Transverse colon (tissue), 4 donors: ENCODE data around the gene ZNF107. TPM values are rescaled to one million over a fixed set of nuclear protein-coding genes. Genes with fewer than 3 reads are reported as not detected.

ENCODE experiments used
- DNase-seq: peaks from one replicate; pipeline ENCODE4 v3.0.0-alpha.2; 2019
- H3K27ac ChIP-seq, 4 donors: fragments of 200-600 bp; sonication (generic); 2 replicates each; pipeline ENCODE4 v1.5.1; 2016 to 2018; ENCODE audit warnings: inconsistent platforms in 4 of 4
- H3K27me3 ChIP-seq: fragments of 200-600 bp; sonication (generic); 2 replicates; pipeline ENCODE4 v1.5.1; 2017; ENCODE audit warnings: inconsistent platforms
- H3K36me3 ChIP-seq, 4 donors: fragments of 200-600 bp; sonication (generic); 2 replicates each; pipeline ENCODE4 v1.5.1; 2017 to 2019; ENCODE audit warnings: inconsistent platforms in 4 of 4
- H3K4me1 ChIP-seq, 4 donors: fragments of 200-600 bp; sonication (generic); 2 replicates each; pipeline ENCODE4 v1.5.1; 2017 to 2020; ENCODE audit warnings: inconsistent platforms in 4 of 4
- H3K4me3 ChIP-seq, 4 donors: fragments of 200-600 bp; sonication (generic); 1 replicate in 1 of 4; 2 replicates in 3 of 4; pipeline versions ENCODE4 v1.5.1 to v1.6.1; 2017 to 2019; ENCODE audit warnings: inconsistent platforms in 4 of 4
- H3K9me3 ChIP-seq, 2 donors: fragments of 200-600 bp; sonication (generic); 2 replicates each; pipeline ENCODE4 v1.5.1; 2017 to 2019; ENCODE audit warnings: inconsistent platforms in 2 of 2
- EP300 ChIP-seq: sonication (generic); formaldehyde crosslinking; IDR thresholded peaks from one replicate; pipeline ENCODE4 v1.6.1; 2017; ENCODE audit warnings: antibody characterized with exemption, low read depth
- POLR2A ChIP-seq: fragments of 450-650 bp; IDR thresholded peaks from one replicate; pipeline ENCODE4 v1.6.1; 2016; ENCODE audit warnings: antibody characterized with exemption, mild to moderate bottlenecking, moderate library complexity
- POLR2AphosphoS5 ChIP-seq, 3 donors: sonication (generic); formaldehyde crosslinking; IDR thresholded peaks; one replicate each; pipeline ENCODE4 v1.6.1; 2016; ENCODE audit warnings: antibody characterized with exemption in 3 of 3
- WGBS, 2 donors: methylation state at CpG; one replicate each; pipeline ENCODE4 v1.1.5; 2018; ENCODE audit warnings: low coverage in 1 of 2; 5-methylcytosine and 5-hydroxymethylcytosine counted together
- in situ Hi-C, 4 donors: fragments of 200-750 bp; cut with MboI; loops; one replicate each; pipeline versions ENCODE4 v1.15.0 to v1.15.1; 2017; ENCODE audit warnings: low sequenced_read_pairs in 3 of 4, low pct_ligation_motif_present in 1 of 4, low pct_unique_long_range_greater_than_20kb in 1 of 4
- intact Hi-C: fragments of 100-400 bp; cut with DNase I; formaldehyde crosslinking; loops from one replicate; pipeline ENCODE4 v1.15.1; 2023; ENCODE audit warnings: low total_unique reads
- total RNA-seq, 4 donors: library from RNA; depleted of rRNA; stranded (reverse); fragments of >200 nt; gene quantifications; one replicate each; pipeline ENCODE4 v1.1.0, GENCODE V29; 2016
- TF ChIP-seq, protein P1 (sequence below), 5 experiments: fragments of 200-600 bp in 3 of 5; fragments of 450-650 bp in 2 of 5; sonication (generic) in 3 of 5; IDR thresholded peaks; 1 replicate in 2 of 5; 2 replicates in 3 of 5; pipeline ENCODE4 v1.5.1; 2016 to 2017; ENCODE audit warnings: antibody characterized with exemption in 5 of 5, inconsistent platforms in 3 of 5, mild to moderate bottlenecking in 2 of 5, moderate library complexity in 1 of 5

Gene ZNF107
- total RNA-seq, 4 donors from 2014 or later: 3.8 to 11.2 (median 8.4) TPM

DNA sequence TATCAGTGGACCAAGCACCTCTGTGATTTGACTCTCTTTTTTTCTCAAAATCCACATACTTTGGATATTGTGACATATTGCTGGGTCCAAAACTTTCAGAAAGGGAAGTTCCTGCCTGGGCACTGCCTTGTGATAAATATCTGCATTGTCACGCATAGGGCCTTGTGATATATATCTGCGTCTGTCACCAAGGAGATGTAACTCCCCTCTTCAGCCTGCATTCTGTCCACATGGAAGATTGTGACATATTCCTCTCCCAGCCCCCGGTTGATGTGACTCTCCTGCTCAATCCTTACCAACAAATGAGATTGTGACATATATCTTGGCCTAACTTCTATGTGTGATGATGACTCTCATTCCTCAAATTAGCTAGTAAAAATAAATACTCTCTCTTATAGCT is 25.4 kb upstream of the ZNF107 start:
- DNase-seq: no peak
- H3K36me3 ChIP-seq: no peaks in the 10 kb centered on the region
- TF ChIP-seq POLR2A (no peak), POLR2AphosphoS5 (IDR thresholded peaks at IDR 0.05) (no peak), EP300 (no peak)
- TF ChIP-seq, protein P1, sequence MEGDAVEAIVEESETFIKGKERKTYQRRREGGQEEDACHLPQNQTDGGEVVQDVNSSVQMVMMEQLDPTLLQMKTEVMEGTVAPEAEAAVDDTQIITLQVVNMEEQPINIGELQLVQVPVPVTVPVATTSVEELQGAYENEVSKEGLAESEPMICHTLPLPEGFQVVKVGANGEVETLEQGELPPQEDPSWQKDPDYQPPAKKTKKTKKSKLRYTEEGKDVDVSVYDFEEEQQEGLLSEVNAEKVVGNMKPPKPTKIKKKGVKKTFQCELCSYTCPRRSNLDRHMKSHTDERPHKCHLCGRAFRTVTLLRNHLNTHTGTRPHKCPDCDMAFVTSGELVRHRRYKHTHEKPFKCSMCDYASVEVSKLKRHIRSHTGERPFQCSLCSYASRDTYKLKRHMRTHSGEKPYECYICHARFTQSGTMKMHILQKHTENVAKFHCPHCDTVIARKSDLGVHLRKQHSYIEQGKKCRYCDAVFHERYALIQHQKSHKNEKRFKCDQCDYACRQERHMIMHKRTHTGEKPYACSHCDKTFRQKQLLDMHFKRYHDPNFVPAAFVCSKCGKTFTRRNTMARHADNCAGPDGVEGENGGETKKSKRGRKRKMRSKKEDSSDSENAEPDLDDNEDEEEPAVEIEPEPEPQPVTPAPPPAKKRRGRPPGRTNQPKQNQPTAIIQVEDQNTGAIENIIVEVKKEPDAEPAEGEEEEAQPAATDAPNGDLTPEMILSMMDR (IDR thresholded peaks at IDR 0.05): no peak
- H3K27ac ChIP-seq: no peak overlapping the region
- H3K4me3 ChIP-seq: no peak overlapping the region
- 70 to 92% methylated on average over 2 to 3 of the region's 3 CpGs for WGBS, 2 donors
- H3K4me1 ChIP-seq: no peaks in the 10 kb centered on the region
- H3K27me3 ChIP-seq: no peaks in the 10 kb centered on the region
- in situ Hi-C loops: no loop called here
- intact Hi-C loops: no loop called here
- no peaks in the 10 kb centered on the region for H3K9me3 ChIP-seq

DNA sequence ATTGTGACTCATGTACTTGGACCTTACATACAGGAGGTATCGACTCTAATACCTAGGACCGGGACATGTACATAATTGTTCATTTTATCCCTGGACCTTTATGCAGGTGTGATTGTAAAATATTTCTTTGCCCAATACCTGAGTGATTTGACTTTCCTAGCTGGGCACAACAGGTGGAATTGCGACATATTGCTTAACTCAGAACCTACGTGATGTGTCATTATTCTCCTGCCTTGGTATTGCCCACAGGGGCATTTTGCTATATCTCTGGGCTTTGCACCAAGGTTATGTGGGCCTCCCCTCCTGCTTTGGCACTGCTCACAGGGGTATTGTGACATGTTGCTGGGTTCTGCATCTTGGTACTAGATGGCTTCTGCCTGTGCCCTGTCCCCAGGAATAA is 23.9 kb upstream of the ZNF107 start:
- Histone ChIP-seq H3K27ac (no peak overlapping the region), H3K4me3 (no peak overlapping the region), H3K9me3 (no peaks in the 10 kb centered on the region), H3K27me3 (no peaks in the 10 kb centered on the region), H3K4me1 (no peaks in the 10 kb centered on the region), H3K36me3 (no peaks in the 10 kb centered on the region)
- in situ Hi-C loops (no loop called here), intact Hi-C loops (no loop called here)
- TF ChIP-seq, protein P1 (IDR thresholded peaks at IDR 0.05): no peak
- TF ChIP-seq POLR2A (no peak), POLR2AphosphoS5 (IDR thresholded peaks at IDR 0.05) (no peak), EP300 (no peak)
- DNase-seq: no peak
- 96 to 97% methylated on average over 4 of the region's 4 CpGs for WGBS, 2 donors

DNA sequence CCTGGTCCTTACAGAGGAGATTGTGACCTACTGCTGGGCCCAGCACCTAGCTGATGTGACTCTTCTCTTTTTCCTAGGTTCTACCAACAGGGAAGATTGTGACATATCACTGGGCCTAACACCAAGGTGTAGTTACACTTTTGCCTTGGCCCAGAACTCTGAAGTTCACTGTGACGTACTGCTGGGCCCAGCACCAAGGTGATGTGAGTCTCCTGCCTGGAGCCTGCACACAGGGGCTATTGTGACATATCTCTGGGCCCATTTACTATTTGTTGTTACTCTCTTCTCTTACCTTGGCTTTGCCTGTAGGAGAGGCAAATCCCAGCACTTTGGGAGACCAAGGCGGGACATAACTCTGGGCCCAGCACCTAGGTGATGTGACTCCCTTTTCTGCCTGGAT is 23.1 kb upstream of the ZNF107 start:
- Histone ChIP-seq H3K4me1 (no peaks in the 10 kb centered on the region), H3K27ac (no peak overlapping the region), H3K9me3 (no peaks in the 10 kb centered on the region), H3K4me3 (no peak overlapping the region), H3K27me3 (no peaks in the 10 kb centered on the region), H3K36me3 (no peaks in the 10 kb centered on the region)
- TF ChIP-seq POLR2AphosphoS5 (IDR thresholded peaks at IDR 0.05) (no peak), EP300 (no peak), POLR2A (no peak)
- TF ChIP-seq, protein P1 (IDR thresholded peaks at IDR 0.05): no peak
- in situ Hi-C loops (no loop called here), intact Hi-C loops (no loop called here)
- 83% methylated on average over 2 of the region's 2 CpGs; no CpG with 5 or more reads in 1 of the 2 donors for WGBS, 2 donors
- no peak for DNase-seq

DNA sequence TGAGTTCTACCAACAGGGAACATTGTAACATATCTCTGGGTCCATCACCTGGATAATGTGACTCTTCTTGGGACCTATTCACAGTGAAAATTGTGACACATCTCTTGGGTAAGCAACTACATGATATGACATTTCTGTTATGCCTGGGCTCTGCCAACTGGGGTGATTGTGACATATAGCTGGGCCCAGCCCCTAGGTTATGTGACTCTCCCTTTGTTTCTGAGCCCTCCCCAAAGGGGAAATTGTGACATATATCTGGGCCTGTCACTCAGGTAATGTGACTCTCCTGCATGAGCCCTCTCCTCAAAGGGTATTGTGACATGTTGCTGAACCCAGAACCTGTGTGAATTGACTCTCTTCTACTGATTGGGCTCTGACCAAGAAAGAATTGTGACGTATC is 22.4 kb upstream of the ZNF107 start:
- DNase-seq: no peak
- intact Hi-C loops: no loop called here
- Histone ChIP-seq H3K9me3 (no peaks in the 10 kb centered on the region), H3K27me3 (no peaks in the 10 kb centered on the region), H3K4me3 (no peak overlapping the region), H3K27ac (no peak overlapping the region), H3K36me3 (no peaks in the 10 kb centered on the region), H3K4me1 (no peaks in the 10 kb centered on the region)
- 77 to 80% methylated on average over 1 of the region's 1 CpG for WGBS, 2 donors
- in situ Hi-C loops: no loop called here
- TF ChIP-seq POLR2A (no peak), POLR2AphosphoS5 (IDR thresholded peaks at IDR 0.05) (no peak)
- TF ChIP-seq, protein P1 (IDR thresholded peaks at IDR 0.05): no peak
